Measurements from ENCODE around the gene KANSL3. TPM values are rescaled to one million over a fixed set of nuclear protein-coding genes. Genes with fewer than 3 reads are reported as not detected.

KANSL3 gene
- total RNA-seq, 1 donor from 2014 or later, result 22.0 TPM

DNA sequence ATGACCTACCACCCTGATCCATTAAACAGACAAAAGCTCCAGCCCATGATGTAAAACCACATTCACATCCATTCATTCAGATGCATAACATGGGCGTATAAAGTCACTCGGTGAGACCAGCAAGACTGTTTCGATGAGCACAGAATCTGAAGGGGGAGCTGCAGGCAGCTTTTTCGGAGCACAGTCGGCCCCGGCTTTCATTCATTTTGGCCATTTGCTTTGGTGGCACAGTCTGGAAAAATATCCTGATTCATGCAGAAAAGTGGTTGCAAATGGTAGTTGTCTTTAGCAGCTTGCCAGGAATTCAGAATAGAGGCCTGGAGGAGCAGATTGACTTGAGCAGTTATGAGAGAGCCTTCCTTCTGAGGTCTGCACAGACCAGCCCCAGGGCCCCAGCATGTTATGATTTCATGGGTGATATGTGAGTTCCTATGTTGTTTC, 90.4 kb downstream of the KANSL3 start:
- FAIRE-seq (no peak), DNase-seq (ENCODE audit: low spot score in 2 of 2) (no peak)

DNA sequence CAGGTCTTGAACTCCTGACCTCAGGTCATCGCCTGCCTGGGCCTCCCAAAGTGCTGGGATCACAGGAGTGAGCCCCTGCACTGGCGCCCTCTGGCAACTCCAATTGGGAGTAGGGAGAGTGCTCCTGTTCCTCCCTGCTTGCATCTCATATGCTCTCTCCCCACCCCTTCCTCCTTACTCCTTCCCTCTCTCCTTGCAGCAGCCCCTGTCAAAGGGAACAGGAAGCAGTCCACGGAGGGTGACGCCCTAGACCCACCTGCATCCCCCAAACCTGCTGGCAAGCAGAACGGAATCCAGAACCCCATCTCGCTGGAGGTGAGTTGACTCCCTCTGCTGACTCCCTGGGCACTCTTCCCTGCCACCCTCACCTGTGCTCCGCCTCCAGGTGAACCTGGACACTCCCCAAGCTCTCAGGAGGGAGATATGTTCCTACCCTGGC, 90.9 kb downstream of the KANSL3 start:
- DNase-seq (ENCODE audit: low spot score in 2 of 2) (no peak), FAIRE-seq (no peak)

DNA sequence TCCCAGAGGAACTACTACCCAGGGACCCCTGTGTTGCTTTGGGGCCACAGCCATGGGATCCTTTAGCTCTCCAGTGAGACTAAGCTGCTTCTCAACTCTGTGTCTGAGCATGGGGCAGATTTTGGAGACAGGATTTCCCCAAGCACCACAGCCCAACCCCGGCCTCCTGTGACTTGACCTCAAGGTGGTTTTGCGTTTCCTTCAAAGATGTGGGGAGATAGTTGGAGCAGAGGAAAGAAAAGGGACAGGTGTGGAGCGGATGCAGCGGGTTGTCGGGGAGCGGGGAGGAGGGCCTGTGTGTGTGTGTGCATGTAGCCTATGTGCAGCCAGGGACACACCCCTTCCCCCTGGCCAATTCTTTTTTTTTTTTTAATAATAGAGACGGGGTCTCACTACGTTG, 91.3 kb downstream of the KANSL3 start:
- no peak for FAIRE-seq

DNA sequence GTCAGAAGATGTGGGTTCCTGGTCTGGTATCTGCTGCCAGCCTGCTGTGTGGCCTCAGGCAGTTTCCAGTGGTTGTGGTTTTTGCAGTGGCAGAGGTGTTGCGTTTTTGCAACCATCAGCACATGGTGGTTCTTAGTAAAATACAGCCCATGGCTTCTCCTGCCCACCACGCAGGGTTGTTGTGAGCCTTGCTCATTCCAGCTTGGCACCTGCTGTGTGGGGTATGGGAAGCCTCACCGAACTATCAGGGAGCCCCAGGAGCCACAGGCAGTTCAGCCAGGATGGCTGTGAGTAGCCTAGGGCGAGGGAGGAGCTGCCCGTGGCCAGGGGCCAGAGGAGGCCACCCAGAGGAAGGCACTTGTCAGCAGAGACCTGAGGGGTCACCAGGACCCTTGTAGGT, 91.8 kb downstream of the KANSL3 start:
- DNase-seq (ENCODE audit: low spot score in 2 of 2) (no peak), FAIRE-seq (no peak)

More for the DNA sequence above, 91.3 kb downstream of the KANSL3 start:
- DNase-seq (ENCODE audit: low spot score in 2 of 2), result no peak

Other genes starting within 250 kb of the KANSL3 start
- gene NEURL3, start 133.0 kb downstream of the KANSL3 start, total RNA-seq, result not detected
- gene ARID5A, start 101.6 kb downstream of the KANSL3 start, total RNA-seq, result 1.6 TPM
- 0.41 TPM for gene FER1L5, start 4.5 kb upstream of the KANSL3 start, total RNA-seq
- 23.6 TPM for gene LMAN2L, start 101.8 kb upstream of the KANSL3 start, total RNA-seq
- 5.3 TPM for gene CNNM4, start 122.6 kb upstream of the KANSL3 start, total RNA-seq
- gene CNNM3, start 178.0 kb upstream of the KANSL3 start, total RNA-seq, result 11.8 TPM
- gene ANKRD23, start 205.7 kb upstream of the KANSL3 start, total RNA-seq, result 4.1 TPM
- gene ANKRD39, start 219.7 kb upstream of the KANSL3 start, total RNA-seq, result 5.7 TPM
- 52.6 TPM for gene SEMA4C, start 231.8 kb upstream of the KANSL3 start, total RNA-seq

Data from frontal cortex (tissue), 4 donors.